NCI-H146 treated with DMSO at 0.1 percent for 48 hours (cell line): ENCODE data around the gene AGAP9.
"Not testable (repeated sequence)": the region's sequence is repeated elsewhere in the genome, so short reads cannot be mapped to it uniquely, and the experiment has no call there.

ENCODE experiments used
- DNase-seq: peaks from one replicate; lab custom pipeline; 2025; ENCODE audit not compliant: unreplicated experiment; lab: John Stamatoyannopoulos, UW

Gene AGAP9

GRCh38 chr10:47489630-47490029 is 33.8 kb downstream of the AGAP9 start:
- DNase-seq: not testable (repeated sequence)

GRCh38 chr10:47485943-47486342 is 37.5 kb downstream of the AGAP9 start:
- not testable (repeated sequence) for DNase-seq

- not testable (repeated sequence) for DNase-seq
Measured at GRCh38 chr10:47484786-47485185, 38.7 kb downstream of the AGAP9 start.

GRCh38 chr10:47483923-47484322 is 39.5 kb downstream of the AGAP9 start, which contains the start of gene ANXA8:
Gene ANXA8 (minus strand): TSS chr10:47484115. CDS start chr10:47483933, 182 bp downstream.
- DNase-seq: not testable (repeated sequence)

- not testable (repeated sequence) for DNase-seq
Measured at GRCh38 chr10:47482367-47482766, 41.1 kb downstream of the AGAP9 start.

- DNase-seq: not testable (repeated sequence)
Measured at GRCh38 chr10:47481768-47482181, 41.7 kb downstream of the AGAP9 start.

DNA sequence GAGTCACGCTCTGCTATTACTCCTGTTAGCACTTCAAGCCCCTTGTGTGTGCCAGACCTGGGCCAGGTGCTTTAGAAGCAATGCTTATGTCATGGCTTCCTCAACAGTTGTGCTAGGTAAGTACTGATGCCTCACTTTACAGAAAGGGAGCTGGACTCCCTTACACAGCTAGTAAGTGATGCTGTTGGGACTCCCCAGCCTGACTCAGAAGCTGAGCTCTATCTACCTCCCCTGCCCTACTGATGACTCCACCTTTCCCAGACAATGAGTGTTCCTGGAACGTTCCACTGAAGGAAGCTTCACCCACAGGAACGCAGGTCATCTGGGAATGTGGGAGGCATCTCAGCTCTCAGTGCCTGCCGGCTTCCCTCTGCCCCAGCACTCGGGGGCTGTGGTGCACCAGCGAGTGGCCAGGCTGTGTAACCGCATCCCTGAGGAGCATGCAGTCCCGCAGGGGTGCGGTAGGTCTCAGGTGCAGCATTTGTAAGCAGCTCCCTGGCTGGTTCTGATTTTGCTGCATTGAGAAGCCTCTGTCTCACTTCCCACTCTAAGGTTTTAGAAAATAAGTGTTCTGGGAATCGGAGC is 42.2 kb downstream of the AGAP9 start:
- not testable (repeated sequence) for DNase-seq

DNA sequence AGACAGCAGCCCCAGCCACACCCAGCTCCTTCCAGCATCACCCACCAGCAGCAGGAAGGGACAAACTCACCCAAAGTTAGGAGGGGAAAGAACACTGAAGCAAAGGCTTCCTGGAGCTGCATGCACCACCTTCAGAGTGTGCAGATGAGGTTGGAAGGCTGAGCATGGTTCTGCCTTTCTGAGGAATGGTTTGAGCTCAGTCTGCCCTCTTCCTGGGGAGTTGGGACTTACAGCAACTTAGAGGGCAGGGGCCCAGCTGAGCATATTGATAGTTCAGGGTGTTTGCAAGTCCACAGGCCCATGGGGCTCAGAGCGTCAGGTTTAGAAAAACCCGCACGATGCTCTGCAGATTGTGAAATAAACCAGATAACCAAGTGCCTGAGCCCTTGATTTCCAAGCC is 43.3 kb downstream of the AGAP9 start:
- DNase-seq: not testable (repeated sequence)

DNA sequence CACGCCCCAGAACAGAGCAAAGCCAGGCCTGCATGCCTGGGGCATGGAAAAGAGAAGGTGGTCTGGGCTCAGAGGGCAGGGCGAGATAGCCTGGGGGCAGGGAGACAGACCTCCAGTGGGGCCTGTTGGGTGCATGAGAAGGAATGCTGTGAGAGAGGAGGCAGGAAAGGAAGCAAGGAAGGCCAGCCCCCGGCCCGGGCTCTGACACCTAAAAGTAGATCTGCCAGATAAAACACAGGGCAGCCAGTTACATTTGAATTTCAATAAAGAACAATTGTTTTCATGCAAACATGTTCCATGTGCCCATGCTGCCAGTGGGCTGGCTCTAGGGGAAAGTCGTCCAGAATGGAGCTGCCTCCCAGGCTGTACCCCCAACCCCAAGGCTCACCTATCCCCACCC is 45.3 kb downstream of the AGAP9 start:
- DNase-seq: not testable (repeated sequence)

- not testable (repeated sequence) for DNase-seq
Measured at GRCh38 chr10:47477078-47477477, 46.4 kb downstream of the AGAP9 start.

DNA sequence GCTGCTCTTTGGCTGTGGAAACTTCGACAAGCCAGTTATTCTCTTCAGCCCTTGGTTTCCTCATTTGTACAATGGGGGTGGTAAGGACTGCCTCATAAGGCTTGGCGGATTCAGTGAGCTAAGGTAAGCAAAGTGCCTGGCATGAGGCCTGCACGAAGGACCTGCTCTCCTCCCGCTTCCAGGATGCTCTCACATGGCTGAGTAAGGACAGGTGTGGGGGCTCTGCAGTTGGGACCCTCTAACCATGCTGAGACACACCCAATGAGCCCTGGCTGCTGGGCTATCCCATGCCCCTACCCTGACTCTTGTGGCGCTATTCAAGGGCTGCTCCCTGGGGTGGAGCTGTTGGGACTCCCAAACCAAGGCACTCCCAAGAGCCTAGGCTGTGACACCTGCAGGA is 48.3 kb downstream of the AGAP9 start:
- not testable (repeated sequence) for DNase-seq

DNA sequence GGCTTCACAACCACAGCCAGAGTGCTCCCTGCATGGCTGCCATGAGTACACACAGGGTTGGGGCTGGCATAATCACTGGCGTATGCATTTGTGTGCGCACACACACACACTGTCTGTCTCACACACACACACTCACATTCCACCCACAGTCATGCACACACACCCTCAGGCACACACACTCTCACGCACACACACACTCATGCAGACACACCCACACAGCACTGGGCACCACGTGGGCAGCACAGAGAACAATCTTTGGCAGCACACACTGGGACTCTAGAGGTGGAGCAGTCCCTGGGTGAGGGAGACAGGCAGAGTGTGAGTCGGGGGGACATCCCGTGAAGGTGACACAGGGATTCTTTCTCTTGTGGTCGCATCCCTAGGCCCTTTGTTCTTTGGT is 49.9 kb downstream of the AGAP9 start:
- DNase-seq: not testable (repeated sequence)

DNA sequence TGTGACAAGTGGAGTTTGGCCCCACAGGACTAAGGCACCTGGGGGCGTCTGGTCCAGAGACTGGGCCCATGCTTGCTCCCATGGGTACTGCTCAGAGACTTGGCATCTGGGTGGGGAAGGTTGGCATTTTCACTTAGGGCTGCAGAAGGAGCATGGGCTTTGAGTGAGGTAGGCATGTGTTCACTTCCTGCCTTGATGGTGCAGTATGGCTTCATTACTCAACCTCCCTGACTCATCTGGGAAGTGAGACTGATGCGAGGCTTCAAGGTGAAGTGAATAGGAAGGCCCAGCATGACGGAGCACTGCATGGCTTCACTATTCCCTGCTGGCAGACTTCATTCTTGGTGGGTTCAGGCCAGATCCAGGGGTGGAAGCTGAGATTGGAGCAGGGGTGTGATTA is 50.8 kb downstream of the AGAP9 start:
- DNase-seq: not testable (repeated sequence)

GRCh38 chr10:47472072-47472471 is 51.4 kb downstream of the AGAP9 start:
- not testable (repeated sequence) for DNase-seq

GRCh38 chr10:47468731-47469528 is 54.5 kb downstream of the AGAP9 start:
- peak; percentile 32 for DNase-seq

GRCh38 chr10:47467957-47468356 is 55.5 kb downstream of the AGAP9 start:
- not testable (repeated sequence) for DNase-seq

GRCh38 chr10:47467458-47467857 is 56.0 kb downstream of the AGAP9 start:
- not testable (repeated sequence) for DNase-seq

GRCh38 chr10:47465216-47465917 is 58.1 kb downstream of the AGAP9 start:
- not testable (repeated sequence) for DNase-seq

DNA sequence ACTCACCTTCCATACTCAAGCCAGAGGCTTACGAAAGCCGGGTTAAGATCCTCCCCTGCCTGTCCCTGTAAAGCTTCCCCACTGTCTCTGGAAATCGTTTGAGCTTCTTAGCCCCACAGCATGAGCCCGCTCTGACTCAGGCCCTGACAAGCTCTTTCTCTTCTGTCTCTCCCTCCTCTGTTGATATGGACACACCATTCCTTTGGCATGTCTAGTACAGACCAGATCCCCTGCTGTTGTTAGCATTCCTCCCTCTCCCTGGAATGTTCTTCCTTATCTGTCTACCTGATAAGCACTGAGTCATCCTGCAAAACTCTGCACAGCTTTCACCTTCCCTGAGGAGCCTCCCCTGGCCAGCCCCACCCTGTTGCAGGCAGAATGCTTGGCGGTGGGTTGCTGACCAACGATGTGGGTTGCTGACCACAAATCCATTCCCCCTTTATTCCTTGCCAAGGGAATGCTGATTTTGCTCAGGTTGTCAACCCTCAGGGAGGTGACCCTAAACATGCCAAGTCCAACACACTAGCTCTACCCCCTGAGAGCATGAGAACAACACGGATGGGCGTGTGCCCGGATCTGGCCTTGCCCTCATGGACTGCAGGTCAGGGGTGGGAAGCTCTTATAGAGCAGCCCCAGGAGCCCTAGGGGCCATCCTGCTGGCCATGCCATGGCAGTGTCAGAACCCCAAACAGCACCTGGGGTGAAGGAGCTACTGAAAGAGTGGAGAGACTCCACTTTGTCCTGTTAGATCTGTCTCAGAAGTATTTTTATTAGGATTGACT is 60.7 kb downstream of the AGAP9 start:
- not testable (repeated sequence) for DNase-seq

DNA sequence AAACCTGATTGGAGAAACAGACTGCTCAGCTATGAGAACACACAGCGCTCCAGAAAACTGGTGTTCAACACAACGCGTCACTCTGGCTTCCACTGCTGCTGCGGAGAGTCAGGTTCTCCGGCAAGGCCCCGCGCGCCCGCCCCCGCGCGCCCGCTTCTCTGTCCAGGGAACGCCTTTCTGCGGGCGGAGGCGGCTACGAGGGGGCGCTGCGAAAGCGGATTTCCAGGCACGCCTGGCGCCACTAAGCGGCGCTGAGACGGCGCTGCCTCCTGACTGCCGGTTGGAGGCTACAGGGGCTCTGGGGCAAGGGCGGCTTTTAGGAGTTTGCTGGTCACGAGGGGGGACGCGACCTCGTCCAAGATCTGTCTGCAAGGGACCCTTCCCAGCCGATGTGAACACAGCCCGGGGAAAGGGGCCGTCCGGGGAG is 62.2 kb downstream of the AGAP9 start:
- DNase-seq: not testable (repeated sequence)
